GM18499 (cell line): ENCODE measurements around the gene PHLDA1.
"Not testable (repeated sequence)": the region's sequence is repeated elsewhere in the genome, so short reads cannot be mapped to it uniquely, and the experiment has no call there.

Experiments
- ATAC-seq: cut with Tn5 transposase; IDR thresholded peaks from one replicate; pipeline ENCODE4 v1.9.1; 2021; ENCODE audit warnings: moderate number of reproducible peaks; ENCODE audit not compliant: insufficient read depth, unreplicated experiment

Gene PHLDA1

DNA sequence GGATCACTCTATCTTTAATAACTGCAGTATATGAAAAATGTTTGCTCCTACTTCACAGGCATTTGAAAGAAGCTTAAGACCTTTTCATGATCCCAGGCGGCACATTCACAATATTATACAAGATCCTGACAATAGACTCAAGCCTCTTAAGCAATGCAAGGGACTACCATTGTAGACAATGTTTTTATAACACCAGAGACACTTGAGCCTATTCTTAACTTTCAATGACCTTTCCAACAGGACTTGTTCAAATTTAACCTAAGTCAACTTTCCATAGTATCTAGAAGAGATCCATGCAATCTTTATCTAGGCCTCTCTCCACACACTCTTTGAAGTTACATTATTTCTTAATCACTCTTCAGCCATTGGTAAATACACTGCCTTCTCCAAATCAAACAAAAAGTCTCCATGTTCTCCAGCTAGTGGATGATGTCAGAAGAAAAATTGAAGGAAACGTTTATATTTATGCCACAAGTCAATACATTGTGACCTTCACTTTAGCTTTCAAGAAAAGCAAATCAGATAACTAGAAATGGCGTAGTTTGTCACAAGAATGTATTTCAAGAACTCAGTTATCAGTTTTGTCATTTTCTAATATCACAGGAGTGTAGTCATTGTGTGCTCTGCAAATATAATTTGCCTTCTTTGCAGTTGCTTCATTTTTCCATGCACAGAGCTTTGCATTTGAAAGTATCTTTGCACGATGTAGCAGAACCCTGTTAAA lies 41.2 kb downstream of the PHLDA1 start:
- ATAC-seq, result no peak

- ATAC-seq, result not testable (repeated sequence)
Observed at GRCh38 chr12:75987709-75988108, 43.9 kb downstream of the PHLDA1 start.

- ATAC-seq, result no peak
Observed at GRCh38 chr12:75986001-75986746, 45.4 kb downstream of the PHLDA1 start.

- ATAC-seq, result no peak
Observed at GRCh38 chr12:75985566-75985965, 46.0 kb downstream of the PHLDA1 start.

- ATAC-seq, result no peak
Observed at GRCh38 chr12:75984577-75985182, 46.9 kb downstream of the PHLDA1 start.

DNA sequence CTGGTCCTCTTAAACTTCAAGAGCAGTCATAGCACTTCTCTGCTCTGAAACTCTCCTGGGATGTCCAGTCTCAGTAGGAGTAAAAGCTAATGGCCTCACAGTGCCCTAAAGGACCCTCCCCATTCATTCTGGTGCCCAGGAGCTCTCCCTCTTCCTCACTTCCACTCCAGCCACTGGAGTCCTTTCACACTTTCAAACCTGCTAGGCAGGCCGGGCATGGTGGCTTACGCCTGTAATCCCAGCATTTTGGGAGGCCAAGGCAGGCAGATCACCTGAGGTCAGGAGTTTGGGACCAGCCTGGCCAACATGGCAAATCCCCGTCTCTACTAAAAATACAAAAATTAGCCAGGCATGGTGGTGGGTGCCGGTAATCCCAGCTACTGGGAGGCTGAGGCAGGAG lies 47.7 kb downstream of the PHLDA1 start:
- ATAC-seq, result not testable (repeated sequence)

DNA sequence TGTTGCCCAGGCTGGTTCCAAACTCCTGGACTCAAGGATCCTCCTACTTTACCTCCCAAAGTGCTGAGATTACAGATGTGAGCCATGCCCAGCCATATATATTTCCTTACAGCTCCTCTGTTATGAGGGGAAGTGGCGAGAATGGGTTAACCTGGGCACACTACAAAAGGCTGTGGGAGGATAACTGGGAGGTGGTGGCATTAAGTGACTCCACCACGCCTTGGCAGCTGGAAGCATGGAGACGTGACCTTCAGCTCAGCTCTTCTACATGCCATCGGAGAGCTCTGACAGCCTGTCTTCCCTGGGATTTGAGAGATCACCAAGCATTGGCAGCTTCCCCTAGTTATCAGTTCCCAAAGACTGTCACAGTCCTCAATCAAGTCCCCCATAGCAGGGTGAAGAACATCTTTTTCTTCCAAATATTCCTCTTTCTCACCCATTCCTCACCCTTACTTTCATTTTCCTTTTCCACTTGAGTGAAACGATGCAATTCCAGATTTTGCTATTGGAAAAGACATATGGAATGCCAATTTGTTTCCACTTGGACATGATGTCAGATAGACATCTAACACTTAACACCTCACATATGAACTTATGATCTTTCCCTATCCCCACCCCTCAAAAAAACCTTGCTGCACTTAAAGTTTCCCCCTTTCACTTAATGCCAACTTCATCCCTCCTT lies 48.5 kb downstream of the PHLDA1 start:
- ATAC-seq, result no peak

- ATAC-seq, result no peak
Observed at GRCh38 chr12:75982169-75982564, 49.4 kb downstream of the PHLDA1 start.

DNA sequence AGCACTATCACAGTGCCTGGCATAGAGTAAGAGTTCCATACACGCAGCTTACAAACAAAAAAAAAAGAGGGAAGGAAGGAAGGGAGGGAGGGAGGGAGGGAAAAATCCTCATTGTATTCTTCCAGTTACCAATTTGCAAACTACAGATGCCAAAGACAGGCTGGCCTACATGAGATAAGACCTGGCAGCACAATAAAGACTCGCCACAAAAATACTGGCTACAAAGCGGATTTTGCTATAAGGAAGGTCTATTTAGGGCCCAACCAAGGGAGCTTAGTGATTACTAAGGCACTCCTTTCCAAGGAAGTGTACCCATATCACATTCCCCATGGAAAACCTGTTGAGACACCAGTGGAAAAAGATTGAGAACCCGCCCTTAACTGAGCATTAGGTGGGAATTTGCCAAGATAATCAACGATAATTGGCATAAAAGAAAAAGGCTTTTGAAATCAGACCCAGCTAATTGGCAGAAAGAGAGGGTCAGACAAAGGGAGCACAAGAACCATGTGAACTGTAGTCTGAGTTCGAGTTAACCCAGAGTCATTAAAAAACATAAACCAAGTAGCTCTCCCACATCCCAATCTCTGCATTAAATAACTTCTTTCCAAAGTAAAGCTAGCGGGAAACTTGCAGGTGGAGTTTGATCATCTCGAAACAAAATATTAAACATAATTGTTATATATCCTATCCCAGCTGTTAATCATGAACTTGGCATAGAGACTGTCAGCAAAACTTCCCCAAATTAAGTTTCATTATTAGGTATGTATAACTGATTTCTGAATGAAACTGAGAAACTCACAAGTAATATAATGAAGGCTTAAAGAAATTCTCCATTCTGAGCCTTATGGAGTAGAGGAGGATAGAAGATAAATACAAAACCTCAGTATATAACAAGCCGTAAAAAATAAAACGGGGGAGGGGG lies 50.1 kb downstream of the PHLDA1 start:
- no peak for ATAC-seq

DNA sequence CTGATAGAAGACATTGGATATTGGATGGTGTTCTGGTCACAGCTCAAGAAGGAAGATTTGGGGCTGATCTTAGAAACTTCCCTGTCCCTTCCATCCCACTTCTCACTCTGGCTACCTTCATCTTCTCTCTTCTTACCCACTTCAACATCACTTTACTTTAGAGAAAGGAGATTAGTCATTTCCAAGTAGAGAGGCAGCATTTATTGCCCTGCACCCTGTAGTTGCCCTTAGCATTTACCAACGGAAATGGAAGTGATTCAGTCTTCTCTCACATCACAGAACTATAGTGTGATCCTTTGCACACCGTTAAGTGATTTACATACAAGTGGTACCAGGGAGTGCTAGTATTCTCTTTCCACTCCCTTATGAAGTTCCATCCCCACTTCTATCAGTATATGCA lies 52.4 kb downstream of the PHLDA1 start:
- ATAC-seq, result peak; percentile 29

- ATAC-seq, result no peak
Observed at GRCh38 chr12:75978677-75979076, 52.9 kb downstream of the PHLDA1 start.

DNA sequence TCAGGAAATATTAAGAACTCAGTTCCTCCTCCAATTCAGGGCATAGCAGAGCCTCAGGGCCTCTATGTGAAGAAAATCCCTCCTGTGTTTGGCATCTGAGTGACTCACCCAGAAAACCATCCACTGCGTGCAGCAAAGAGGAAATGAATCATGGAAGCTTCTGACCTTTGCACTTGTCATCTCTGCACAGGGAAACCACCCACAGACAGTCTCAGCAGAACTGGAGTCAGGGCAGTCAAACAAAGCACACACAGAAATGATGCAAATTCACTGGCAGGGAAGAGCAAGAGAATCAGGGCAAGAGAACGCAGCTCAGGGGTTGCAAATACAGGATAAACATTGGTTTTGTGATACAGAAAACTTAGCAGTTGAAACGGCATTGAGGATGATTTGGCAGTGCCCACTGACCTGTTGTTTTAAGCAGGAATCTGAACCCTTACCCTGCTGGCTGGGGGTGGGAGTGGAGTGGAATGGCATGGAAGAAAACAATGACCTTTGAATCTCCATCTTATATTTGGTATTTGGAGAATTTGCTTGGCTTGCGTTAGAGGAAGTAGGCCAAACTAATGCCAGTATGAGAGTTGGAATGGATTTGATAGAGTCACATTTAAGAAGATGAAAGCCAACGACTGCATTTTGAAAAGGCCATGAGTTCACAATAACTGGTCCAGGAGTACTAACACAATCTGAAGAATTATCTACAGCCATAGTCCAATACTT lies 53.5 kb downstream of the PHLDA1 start:
- peak; percentile 92 for ATAC-seq

GRCh38 chr12:75977590-75977951 lies 54.0 kb downstream of the PHLDA1 start:
- no peak for ATAC-seq

- no peak for ATAC-seq
Observed at GRCh38 chr12:75976913-75977312, 54.7 kb downstream of the PHLDA1 start.

GRCh38 chr12:75976113-75976512 lies 55.5 kb downstream of the PHLDA1 start:
- no peak for ATAC-seq

GRCh38 chr12:75975702-75976101 lies 55.9 kb downstream of the PHLDA1 start:
- ATAC-seq, result no peak
